Articular chondrocyte of knee joint (primary cell): ENCODE measurements around the gene ZNF853. TPM values are rescaled to one million over a fixed set of nuclear protein-coding genes. Genes with fewer than 3 reads are reported as not detected.

Experiments
- total RNA-seq: library from RNA; depleted of rRNA; stranded (reverse); fragments of >200 nt; gene quantifications from 2 replicates; pipeline ENCODE4 v1.2.3, GENCODE V29; 2012

The ZNF853 gene
- 0.86 and 4.8 TPM in 2 replicates for total RNA-seq

GRCh38 chr7:6614953-6615722, at the start of gene ZNF853:
Gene ZNF853 (plus strand): TSS chr7:6615610. CDS start chr7:6616175, 565 bp downstream.

GRCh38 chr7:6577369-6578113, 37.9 kb upstream of the ZNF853 start, which contains the start of gene ZDHHC4:
Gene ZDHHC4 (plus strand): TSS chr7:6577454. CDS start chr7:6580562, 3,108 bp downstream.

GRCh38 chr7:6589829-6590644, 25.4 kb upstream of the ZNF853 start, which contains the start of gene INTS15:
Gene INTS15 (plus strand): TSS chr7:6590021. CDS start chr7:6590284, 263 bp downstream.

GRCh38 chr7:6636741-6637543, 21.5 kb downstream of the ZNF853 start, which contains the start of gene ZNF316:
Gene ZNF316 (plus strand): TSS chr7:6637318. CDS start chr7:6642410, 5,092 bp downstream.

Other genes with a start within 250 kb of the ZNF853 start
- gene RAC1, start 241.1 kb upstream of the ZNF853 start, total RNA-seq = 87.9 and 98.9 TPM in 2 replicates
- gene DAGLB, start 167.7 kb upstream of the ZNF853 start, total RNA-seq = 16.6 and 23.8 TPM in 2 replicates
- gene KDELR2, start 131.5 kb upstream of the ZNF853 start, total RNA-seq = 318 and 339 TPM in 2 replicates
- gene GRID2IP, start 64.1 kb upstream of the ZNF853 start, total RNA-seq = under 0.01 and 0.11 TPM in 2 replicates
- 57.0 and 63.0 TPM in 2 replicates for gene ZDHHC4, start 38.2 kb upstream of the ZNF853 start, total RNA-seq
- 14.5 and 19.2 TPM in 2 replicates for gene INTS15, start 25.6 kb upstream of the ZNF853 start, total RNA-seq
- gene ZNF316, start 21.7 kb downstream of the ZNF853 start, total RNA-seq = 10.8 and 11.5 TPM in 2 replicates
- 29.1 and 34.2 TPM in 2 replicates for gene ZNF12, start 91.3 kb downstream of the ZNF853 start, total RNA-seq
- 0.11 TPM in 1 of 2 replicates, not detected in the other for gene RSPH10B2, start 138.5 kb downstream of the ZNF853 start, total RNA-seq
- gene CCZ1B, start 210.7 kb downstream of the ZNF853 start, total RNA-seq = 56.1 and 72.1 TPM in 2 replicates